ENCODE data around the gene TACR1. TPM values are rescaled to one million over a fixed set of nuclear protein-coding genes. Genes with fewer than 3 reads are reported as not detected.

TACR1 gene
- total and polyA plus RNA-seq, 2 experiments from 2014 or later: 3.5 to 7.3 TPM

DNA sequence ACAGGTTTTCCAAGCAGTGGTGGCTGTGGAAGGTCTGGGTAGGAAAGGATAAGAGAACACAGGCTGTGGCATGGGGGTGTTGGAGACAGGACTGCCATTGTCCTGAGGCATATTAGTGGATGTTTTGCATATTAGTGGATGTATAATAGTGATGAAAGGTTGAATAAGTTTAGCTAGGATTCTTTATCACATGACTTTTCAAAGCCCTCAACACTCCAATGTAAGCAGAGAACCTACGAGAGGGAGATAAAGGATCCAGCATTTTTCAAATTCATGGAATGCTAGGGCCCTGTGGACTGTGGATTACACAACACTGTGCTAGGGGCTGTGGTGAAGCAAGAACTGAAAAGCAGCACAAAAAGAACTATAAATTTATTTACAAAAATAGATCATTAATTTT lies 177.6 kb downstream of the TACR1 start:
- peak; percentile 71 for ATAC-seq
- H2AFZ ChIP-seq: no peak overlapping the region

More for the DNA sequence above, 177.6 kb downstream of the TACR1 start:
- peaks cover 5% of the 10 kb centered on the region for H3K27me3 Mint-ChIP-seq (ENCODE audit: insufficient read depth, low read depth, poor library complexity)
- H3K4me1 ChIP-seq (ENCODE audit: insufficient read depth): no peaks in the 10 kb centered on the region
- H3K27ac Mint-ChIP-seq: peak overlapping the region; percentile 28; the same call in 1 of the 2 replicates
- H3K4me2 ChIP-seq: no peak overlapping the region
- no peaks in the 10 kb centered on the region for H3K36me3 ChIP-seq (ENCODE audit: insufficient read depth)
- H4K20me1 ChIP-seq (replicated peaks; ENCODE audit: insufficient read depth): no peaks in the 10 kb centered on the region
- H3F3A ChIP-seq (replicated peaks; ENCODE audit: low read depth): no peaks in the 10 kb centered on the region
- H3K27me3 ChIP-seq (ENCODE audit: insufficient read depth): no peaks in the 10 kb centered on the region
- no peak overlapping the region for H3K4me3 ChIP-seq
- no peaks in the 10 kb centered on the region for H3K36me3 Mint-ChIP-seq (ENCODE audit: low read depth)
- DNase-seq (ENCODE audit: low spot score): peak; percentile 59
- no peak overlapping the region for H3K27ac ChIP-seq (ENCODE audit: low read depth)
- H3K4me1 Mint-ChIP-seq: peaks cover 13% of the 10 kb centered on the region; the same call in 2 of the 3 replicates
- H3K4me3 Mint-ChIP-seq: no peak overlapping the region
- H3K9me2 ChIP-seq (ENCODE audit: insufficient read depth): no peaks in the 10 kb centered on the region
- no peaks in the 10 kb centered on the region; the same call in 2 of the 3 replicates for H3K9me3 Mint-ChIP-seq
- H3K79me2 ChIP-seq (replicated peaks; ENCODE audit: insufficient read depth): no peaks in the 10 kb centered on the region
- TF ChIP-seq ZNF462 (CRISPR knock-in tag; IDR thresholded peaks at IDR 0.05): no peak
- TF ChIP-seq EZH2phosphoT487 (IDR thresholded peaks at IDR 0.05; ENCODE audit: unreplicated experiment): no peak
- no peak for TF ChIP-seq STAT1 (IDR thresholded peaks at IDR 0.05; ENCODE audit: unreplicated experiment)
- TF ChIP-seq EZH2 (IDR thresholded peaks at IDR 0.05; ENCODE audit: low read depth, unreplicated experiment): no peak
- no peak for TF ChIP-seq JUNB (IDR thresholded peaks at IDR 0.05; ENCODE audit: unreplicated experiment)
- TF ChIP-seq, protein P1, sequence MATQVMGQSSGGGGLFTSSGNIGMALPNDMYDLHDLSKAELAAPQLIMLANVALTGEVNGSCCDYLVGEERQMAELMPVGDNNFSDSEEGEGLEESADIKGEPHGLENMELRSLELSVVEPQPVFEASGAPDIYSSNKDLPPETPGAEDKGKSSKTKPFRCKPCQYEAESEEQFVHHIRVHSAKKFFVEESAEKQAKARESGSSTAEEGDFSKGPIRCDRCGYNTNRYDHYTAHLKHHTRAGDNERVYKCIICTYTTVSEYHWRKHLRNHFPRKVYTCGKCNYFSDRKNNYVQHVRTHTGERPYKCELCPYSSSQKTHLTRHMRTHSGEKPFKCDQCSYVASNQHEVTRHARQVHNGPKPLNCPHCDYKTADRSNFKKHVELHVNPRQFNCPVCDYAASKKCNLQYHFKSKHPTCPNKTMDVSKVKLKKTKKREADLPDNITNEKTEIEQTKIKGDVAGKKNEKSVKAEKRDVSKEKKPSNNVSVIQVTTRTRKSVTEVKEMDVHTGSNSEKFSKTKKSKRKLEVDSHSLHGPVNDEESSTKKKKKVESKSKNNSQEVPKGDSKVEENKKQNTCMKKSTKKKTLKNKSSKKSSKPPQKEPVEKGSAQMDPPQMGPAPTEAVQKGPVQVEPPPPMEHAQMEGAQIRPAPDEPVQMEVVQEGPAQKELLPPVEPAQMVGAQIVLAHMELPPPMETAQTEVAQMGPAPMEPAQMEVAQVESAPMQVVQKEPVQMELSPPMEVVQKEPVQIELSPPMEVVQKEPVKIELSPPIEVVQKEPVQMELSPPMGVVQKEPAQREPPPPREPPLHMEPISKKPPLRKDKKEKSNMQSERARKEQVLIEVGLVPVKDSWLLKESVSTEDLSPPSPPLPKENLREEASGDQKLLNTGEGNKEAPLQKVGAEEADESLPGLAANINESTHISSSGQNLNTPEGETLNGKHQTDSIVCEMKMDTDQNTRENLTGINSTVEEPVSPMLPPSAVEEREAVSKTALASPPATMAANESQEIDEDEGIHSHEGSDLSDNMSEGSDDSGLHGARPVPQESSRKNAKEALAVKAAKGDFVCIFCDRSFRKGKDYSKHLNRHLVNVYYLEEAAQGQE (IDR thresholded peaks at IDR 0.05; ENCODE audit: unreplicated experiment): no peak
- TF ChIP-seq, protein P2, sequence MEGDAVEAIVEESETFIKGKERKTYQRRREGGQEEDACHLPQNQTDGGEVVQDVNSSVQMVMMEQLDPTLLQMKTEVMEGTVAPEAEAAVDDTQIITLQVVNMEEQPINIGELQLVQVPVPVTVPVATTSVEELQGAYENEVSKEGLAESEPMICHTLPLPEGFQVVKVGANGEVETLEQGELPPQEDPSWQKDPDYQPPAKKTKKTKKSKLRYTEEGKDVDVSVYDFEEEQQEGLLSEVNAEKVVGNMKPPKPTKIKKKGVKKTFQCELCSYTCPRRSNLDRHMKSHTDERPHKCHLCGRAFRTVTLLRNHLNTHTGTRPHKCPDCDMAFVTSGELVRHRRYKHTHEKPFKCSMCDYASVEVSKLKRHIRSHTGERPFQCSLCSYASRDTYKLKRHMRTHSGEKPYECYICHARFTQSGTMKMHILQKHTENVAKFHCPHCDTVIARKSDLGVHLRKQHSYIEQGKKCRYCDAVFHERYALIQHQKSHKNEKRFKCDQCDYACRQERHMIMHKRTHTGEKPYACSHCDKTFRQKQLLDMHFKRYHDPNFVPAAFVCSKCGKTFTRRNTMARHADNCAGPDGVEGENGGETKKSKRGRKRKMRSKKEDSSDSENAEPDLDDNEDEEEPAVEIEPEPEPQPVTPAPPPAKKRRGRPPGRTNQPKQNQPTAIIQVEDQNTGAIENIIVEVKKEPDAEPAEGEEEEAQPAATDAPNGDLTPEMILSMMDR (conservative IDR thresholded peaks at IDR 0.05; ENCODE audit: low read depth in 2 of 2): no peak
- TF ChIP-seq CREB1 (CRISPR knock-in tag; IDR thresholded peaks at IDR 0.05; ENCODE audit: low read depth): no peak
- TF ChIP-seq ZNF114 (CRISPR knock-in tag; IDR thresholded peaks at IDR 0.05): no peak
- no peak for TF ChIP-seq POLR2AphosphoS5 (IDR thresholded peaks at IDR 0.05; ENCODE audit: low read depth)

Data from GM23338 (cell line).